Karpas-422 (cell line): Measurements from ENCODE around the gene CPE. TPM values are rescaled to one million over a fixed set of nuclear protein-coding genes. Genes with fewer than 3 reads are reported as not detected.

ENCODE experiments used
- DNase-seq: peaks from one replicate; pipeline ENCODE4 v3.0.0-alpha.2; 2015
- H2AFZ ChIP-seq: fragments of 200-600 bp; sonication (generic); 2 replicates; pipeline ENCODE4 v1.6.1; 2014; ENCODE audit warnings: antibody characterized with exemption, low read length, mixed read lengths
- H3K27ac ChIP-seq: fragments of 200-600 bp; sonication (generic); 2 replicates; pipeline ENCODE4 v1.5.1; 2014; ENCODE audit warnings: mild to moderate bottlenecking, low read length, moderate library complexity
- H3K27me3 ChIP-seq: fragments of 200-600 bp; sonication (generic); 2 replicates; pipeline ENCODE4 v1.6.1; 2014; ENCODE audit warnings: low read length, mixed read lengths
- H3K36me3 ChIP-seq: fragments of 200-600 bp; sonication (generic); 2 replicates; pipeline ENCODE4 v1.6.1; 2014; ENCODE audit warnings: low read length, mixed read lengths; ENCODE audit not compliant: insufficient read depth
- H3K4me1 ChIP-seq: fragments of 200-600 bp; sonication (generic); 2 replicates; pipeline ENCODE4 v1.6.1; 2014; ENCODE audit warnings: mild to moderate bottlenecking, low read length, mixed read lengths
- H3K4me2 ChIP-seq: fragments of 200-600 bp; sonication (generic); 2 replicates; pipeline ENCODE4 v1.6.1; 2014; ENCODE audit warnings: low read length, low read depth, mild to moderate bottlenecking; ENCODE audit not compliant: poor library complexity, severe bottlenecking
- H3K4me3 ChIP-seq: fragments of 200-600 bp; sonication (generic); 2 replicates; pipeline ENCODE4 v1.5.1; 2014; ENCODE audit warnings: mild to moderate bottlenecking, antibody characterized with exemption, low read length, mixed read lengths
- H3K79me2 ChIP-seq: fragments of 200-600 bp; sonication (generic); 2 replicates; pipeline ENCODE4 v1.6.1; 2014; ENCODE audit warnings: mild to moderate bottlenecking, low read length, mixed read lengths
- H3K9ac ChIP-seq: fragments of 200-600 bp; sonication (generic); 2 replicates; pipeline ENCODE4 v1.6.0; 2014; ENCODE audit warnings: low read length
- H3K9me2 ChIP-seq: fragments of 200-600 bp; sonication (generic), shearing (Covaris generic); replicated peaks from 2 replicates; pipeline ENCODE4 v1.6.0; 2014; ENCODE audit warnings: mild to moderate bottlenecking, low read length, moderate library complexity; ENCODE audit not compliant: insufficient read depth
- H3K9me3 ChIP-seq: fragments of 300-700, 200-600 bp; sonication (generic); 2 replicates; pipeline ENCODE4 v1.6.1; 2014; ENCODE audit warnings: low read length, mixed read lengths
- H4K20me1 ChIP-seq: fragments of 200-600 bp; sonication (generic); 2 replicates; pipeline ENCODE4 v1.6.1; 2014; ENCODE audit warnings: mild to moderate bottlenecking, antibody characterized with exemption, low read length, low read depth; ENCODE audit not compliant: insufficient read depth
- total RNA-seq: library from RNA; depleted of rRNA; stranded (reverse); fragments of >200 nt; shearing (Covaris generic); gene quantifications from 2 replicates; pipeline ENCODE4 v1.2.3, GENCODE V29; 2014; ENCODE audit warnings: low replicate concordance

Gene CPE
- total RNA-seq, 1 experiment from 2014 or later, result not detected

DNA sequence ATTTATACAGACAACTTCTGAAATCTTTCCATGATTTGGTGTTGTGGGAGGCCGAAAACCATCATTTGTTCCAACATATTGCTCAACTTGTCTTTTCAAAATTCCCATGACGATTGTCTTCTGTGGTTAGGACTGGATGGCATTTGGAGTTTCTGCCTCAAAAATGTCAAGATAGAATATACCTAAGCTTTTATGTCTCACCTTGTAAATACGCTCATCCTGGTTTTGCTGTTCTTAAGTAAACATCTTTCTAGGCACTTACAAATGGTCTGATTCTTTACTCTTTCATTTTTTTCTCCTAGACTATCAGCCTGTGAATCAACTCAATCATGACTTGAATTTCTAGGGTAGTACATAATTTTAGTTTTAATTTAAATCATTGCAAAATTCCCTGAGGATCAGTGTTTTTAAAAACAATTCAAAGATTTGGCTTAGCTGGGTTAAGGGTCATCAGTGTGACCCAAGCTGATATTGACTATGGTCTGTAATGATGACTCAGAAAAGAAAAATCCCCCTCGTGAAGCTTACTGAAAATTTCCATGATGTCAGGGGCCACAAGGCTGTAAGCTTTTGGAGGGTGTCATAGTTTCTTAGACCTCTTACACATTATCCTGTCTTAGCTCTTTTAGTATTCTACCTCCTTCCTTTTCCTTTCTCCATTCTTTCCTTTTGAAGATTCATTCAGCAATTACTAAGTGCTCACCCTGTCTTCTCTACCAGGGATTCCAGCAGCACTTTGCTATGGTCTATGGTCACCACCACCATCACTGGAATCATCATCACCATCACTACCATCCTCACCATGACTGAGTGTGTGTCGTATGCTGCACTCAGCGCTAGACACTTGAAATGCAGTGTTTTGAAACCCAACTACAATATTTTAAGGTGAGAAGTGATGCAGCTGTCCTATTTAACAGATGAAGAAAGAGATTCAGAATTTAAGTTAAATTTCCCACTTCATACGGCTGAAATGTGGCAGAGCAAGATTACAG lies 124.4 kb downstream of the CPE start:
- Histone ChIP-seq H3K9ac (no peak overlapping the region), H3K27me3 (no peaks in the 10 kb centered on the region), H3K27ac (no peak overlapping the region), H3K9me2 (no peaks in the 10 kb centered on the region), H3K9me3 (no peaks in the 10 kb centered on the region), H3K36me3 (no peaks in the 10 kb centered on the region), H3K4me3 (no peak overlapping the region), H2AFZ (no peak overlapping the region), H3K4me2 (no peak overlapping the region), H4K20me1 (no peaks in the 10 kb centered on the region), H3K79me2 (no peaks in the 10 kb centered on the region), H3K4me1 (no peaks in the 10 kb centered on the region)
- no peak for DNase-seq

DNA sequence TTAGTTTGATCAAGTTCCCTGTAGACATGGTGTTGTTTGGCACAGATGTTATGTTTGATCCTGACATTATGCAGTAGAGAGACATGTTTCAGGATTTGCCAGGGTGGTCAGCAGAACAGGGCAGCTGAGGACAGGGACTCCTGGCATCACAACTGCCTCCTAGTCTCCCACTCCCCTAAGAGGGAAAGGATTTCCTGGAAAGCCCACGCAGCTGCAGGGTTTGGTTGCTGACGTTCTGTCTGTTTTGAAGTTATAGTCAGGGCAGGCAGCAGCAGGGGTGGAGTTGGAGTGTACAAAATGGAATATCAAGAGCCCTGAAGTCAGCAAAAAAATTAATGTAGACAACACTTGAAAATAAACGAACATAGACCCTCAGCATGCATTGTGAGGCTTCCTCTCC lies 125.4 kb downstream of the CPE start:
- no peak overlapping the region for H3K27ac ChIP-seq

DNA sequence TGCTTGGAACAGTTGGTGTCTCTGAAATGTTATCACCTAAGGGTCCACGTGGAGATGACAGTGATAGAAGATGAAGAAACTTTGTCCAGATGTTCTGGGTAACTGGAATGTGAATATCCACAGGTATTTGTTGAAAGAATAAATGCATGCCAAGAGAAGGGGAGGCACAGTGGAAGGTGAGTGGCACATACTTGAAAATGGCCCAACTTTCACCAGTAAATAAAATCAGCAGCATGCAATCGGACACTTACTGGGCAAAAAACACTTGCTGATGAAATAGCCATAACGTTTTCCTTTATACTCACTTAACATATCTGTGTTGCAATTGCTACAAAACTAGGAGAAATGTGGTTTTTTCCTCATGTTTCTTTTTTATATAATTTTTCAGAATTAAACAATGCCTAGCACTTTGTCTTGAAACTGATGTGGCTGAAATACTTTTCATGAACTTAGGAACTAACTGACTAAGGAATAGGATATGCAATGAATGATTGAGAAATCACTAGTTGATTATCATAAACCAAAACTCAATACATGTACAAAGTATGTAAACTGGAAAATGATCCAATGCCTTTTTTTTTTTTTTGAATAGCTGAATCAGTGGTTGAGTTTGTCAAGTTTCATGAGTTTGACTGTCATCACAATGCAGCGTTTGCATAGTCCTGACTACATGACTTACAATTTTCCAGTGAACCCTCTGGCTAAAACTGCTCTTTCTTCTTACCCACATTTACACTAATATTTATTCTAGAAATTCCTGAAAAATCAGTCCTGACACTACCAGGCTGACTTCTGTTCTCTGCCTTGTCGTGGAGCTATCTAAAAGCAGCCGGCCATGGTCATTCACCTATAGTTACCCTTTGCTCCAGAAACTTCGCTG lies 127.4 kb downstream of the CPE start:
- Histone ChIP-seq H3K4me3 (no peak overlapping the region), H3K27ac (no peak overlapping the region), H3K4me2 (no peak overlapping the region), H3K36me3 (no peaks in the 10 kb centered on the region), H3K4me1 (no peaks in the 10 kb centered on the region), H2AFZ (no peak overlapping the region), H3K9ac (no peak overlapping the region), H3K79me2 (no peaks in the 10 kb centered on the region), H3K27me3 (no peaks in the 10 kb centered on the region), H4K20me1 (no peaks in the 10 kb centered on the region), H3K9me2 (no peaks in the 10 kb centered on the region), H3K9me3 (no peaks in the 10 kb centered on the region)
- no peak for DNase-seq

More for the DNA sequence above, 125.4 kb downstream of the CPE start:
- Histone ChIP-seq H3K79me2 (no peaks in the 10 kb centered on the region), H3K9me3 (no peaks in the 10 kb centered on the region), H3K27me3 (no peaks in the 10 kb centered on the region), H4K20me1 (no peaks in the 10 kb centered on the region), H3K36me3 (no peaks in the 10 kb centered on the region), H3K9me2 (no peaks in the 10 kb centered on the region), H3K4me1 (no peaks in the 10 kb centered on the region), H3K4me2 (no peak overlapping the region), H3K4me3 (no peak overlapping the region), H3K9ac (no peak overlapping the region), H2AFZ (no peak overlapping the region)
- no peak for DNase-seq

DNA sequence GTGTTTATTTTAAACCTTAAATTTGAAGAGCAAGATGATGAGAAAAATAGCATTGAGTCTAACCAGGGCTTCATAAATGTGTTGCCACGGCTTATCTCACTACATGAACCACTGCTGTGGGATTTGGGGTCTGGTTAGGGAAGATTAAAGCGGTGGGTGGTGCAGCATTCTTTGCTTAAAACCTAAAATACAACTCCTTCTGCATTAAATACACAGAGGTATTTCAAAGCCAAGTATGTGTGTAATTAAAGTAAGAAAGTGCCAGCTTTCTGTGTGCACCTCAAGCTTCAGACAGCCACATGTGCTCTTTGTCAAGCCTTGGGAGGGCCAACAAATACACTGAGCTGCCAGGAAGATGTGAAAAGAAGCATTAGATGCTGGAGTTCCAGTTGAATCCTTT lies 128.0 kb downstream of the CPE start:
- Histone ChIP-seq H3K9ac (no peak overlapping the region), H3K79me2 (no peaks in the 10 kb centered on the region), H3K27me3 (no peaks in the 10 kb centered on the region), H3K4me3 (no peak overlapping the region), H4K20me1 (no peaks in the 10 kb centered on the region), H3K4me2 (no peak overlapping the region), H3K9me2 (no peaks in the 10 kb centered on the region), H3K9me3 (no peaks in the 10 kb centered on the region), H2AFZ (no peak overlapping the region), H3K27ac (no peak overlapping the region), H3K36me3 (no peaks in the 10 kb centered on the region), H3K4me1 (no peaks in the 10 kb centered on the region)
- DNase-seq, result no peak

DNA sequence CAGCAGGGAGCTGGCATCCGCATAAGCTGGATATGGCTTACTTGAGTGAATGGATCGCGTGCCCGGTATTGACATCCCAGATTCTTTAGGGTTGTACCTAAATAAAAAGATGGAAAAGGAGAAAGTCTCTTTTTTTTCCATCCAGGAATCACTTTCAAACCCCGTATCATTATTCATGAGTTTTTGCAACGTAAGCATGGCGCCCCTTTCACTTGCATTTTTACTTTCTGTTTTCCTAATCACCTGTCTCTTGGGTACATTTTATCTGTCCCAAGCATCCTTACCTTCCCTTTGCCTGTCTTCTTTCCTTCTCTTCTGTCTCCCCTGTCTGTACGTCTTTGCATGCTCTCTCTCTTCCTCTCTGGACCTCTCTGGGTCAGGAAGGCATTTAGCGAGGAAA lies 128.6 kb downstream of the CPE start:
- no peak overlapping the region for H3K4me3 ChIP-seq
- H4K20me1 ChIP-seq, result no peaks in the 10 kb centered on the region
- no peaks in the 10 kb centered on the region for H3K4me1 ChIP-seq

DNA sequence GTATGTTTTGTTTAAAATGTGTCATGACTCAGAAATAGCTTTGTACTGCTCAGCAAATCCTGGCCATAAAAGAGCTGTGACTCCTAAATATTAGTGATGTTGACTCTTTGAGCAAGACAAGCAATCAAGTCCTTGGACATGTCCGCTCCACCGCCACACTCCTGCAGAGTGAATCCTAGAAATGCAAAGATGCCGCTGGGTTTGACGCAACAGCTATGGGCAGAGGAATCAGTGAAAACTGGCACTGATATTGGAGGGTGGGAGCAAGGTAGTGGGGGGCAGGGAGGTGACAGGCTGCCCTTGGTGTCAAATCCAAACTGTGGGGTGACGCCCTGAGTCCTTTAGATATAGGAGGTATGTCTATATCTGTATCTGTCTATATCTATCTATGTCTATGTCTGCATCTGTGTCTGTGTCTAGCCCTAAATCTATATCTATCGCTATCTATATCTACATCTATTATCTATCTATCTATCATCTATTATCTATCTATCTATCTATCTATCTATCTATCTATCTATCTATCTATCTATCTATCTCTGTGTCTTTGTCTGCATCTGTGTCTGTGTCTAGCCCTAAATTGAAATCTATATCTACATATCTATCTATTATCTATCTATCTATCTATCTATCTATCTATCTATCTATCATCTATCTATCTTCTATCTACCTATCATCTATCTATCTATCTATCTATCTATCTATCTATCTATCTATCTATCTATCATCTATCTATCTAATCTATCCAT lies 129.7 kb downstream of the CPE start:
- no peak overlapping the region for H3K9ac ChIP-seq
- no peak overlapping the region for H3K27ac ChIP-seq
- H3K27me3 ChIP-seq, result no peaks in the 10 kb centered on the region
- H3K4me2 ChIP-seq, result no peak overlapping the region
- no peaks in the 10 kb centered on the region for H4K20me1 ChIP-seq
- H2AFZ ChIP-seq, result no peak overlapping the region
- DNase-seq, result no peak
- H3K79me2 ChIP-seq, result no peaks in the 10 kb centered on the region
- H3K36me3 ChIP-seq, result no peaks in the 10 kb centered on the region
- H3K4me1 ChIP-seq, result no peaks in the 10 kb centered on the region
- no peak overlapping the region for H3K4me3 ChIP-seq
- H3K9me2 ChIP-seq, result no peaks in the 10 kb centered on the region
- H3K9me3 ChIP-seq, result no peaks in the 10 kb centered on the region

More for the DNA sequence above, 128.6 kb downstream of the CPE start:
- H3K9me3 ChIP-seq, result no peaks in the 10 kb centered on the region
- H3K36me3 ChIP-seq, result no peaks in the 10 kb centered on the region
- H3K79me2 ChIP-seq, result no peaks in the 10 kb centered on the region
- no peak overlapping the region for H2AFZ ChIP-seq
- no peaks in the 10 kb centered on the region for H3K9me2 ChIP-seq
- DNase-seq, result no peak
- H3K4me2 ChIP-seq, result no peak overlapping the region
- no peak overlapping the region for H3K9ac ChIP-seq
- H3K27me3 ChIP-seq, result no peaks in the 10 kb centered on the region
- no peak overlapping the region for H3K27ac ChIP-seq

DNA sequence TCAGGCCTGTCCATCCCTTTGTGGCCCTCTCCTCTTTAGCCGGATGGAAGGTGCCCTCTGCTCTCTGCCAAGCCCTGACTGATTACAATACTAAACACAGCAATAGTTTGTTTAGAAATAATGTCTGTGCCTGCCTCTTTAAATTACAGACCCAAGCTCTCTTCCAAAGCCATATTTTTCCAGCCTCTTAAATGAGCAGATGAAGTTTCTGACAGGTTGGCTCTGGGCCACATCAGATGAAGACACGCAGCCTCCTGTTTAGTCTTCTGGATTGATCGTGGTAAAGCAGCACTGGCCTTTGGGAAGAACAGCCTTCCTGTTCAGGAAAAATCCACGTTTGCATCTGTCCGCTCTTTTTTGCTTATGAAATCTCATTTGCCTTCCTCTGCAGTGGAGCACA lies 133.6 kb downstream of the CPE start:
- Histone ChIP-seq H3K79me2 (no peaks in the 10 kb centered on the region), H3K9me2 (no peaks in the 10 kb centered on the region), H4K20me1 (no peaks in the 10 kb centered on the region), H3K4me1 (no peaks in the 10 kb centered on the region), H3K27me3 (no peaks in the 10 kb centered on the region), H3K9me3 (no peaks in the 10 kb centered on the region), H3K27ac (no peak overlapping the region), H2AFZ (no peak overlapping the region), H3K36me3 (no peaks in the 10 kb centered on the region), H3K9ac (no peak overlapping the region), H3K4me3 (no peak overlapping the region), H3K4me2 (no peak overlapping the region)
- DNase-seq, result no peak
